OCI-LY7 (cell line): ENCODE measurements around the gene FBXO17.

Experiments
- EZH2phosphoT487 ChIP-seq: fragments of 200-600 bp; sonication (generic); IDR thresholded peaks from 2 replicates; pipeline ENCODE4 v1.6.1; 2018; ENCODE audit warnings: low read depth, borderline replicate concordance, mild to moderate bottlenecking, mixed run types, antibody characterized with exemption, low read length, moderate library complexity, mixed read lengths
- TF ChIP-seq, protein P1 (sequence below): fragments of 200-600 bp; sonication (generic); conservative IDR thresholded peaks from 2 replicates; pipeline ENCODE4 v1.5.1; 2014; ENCODE audit warnings: mild to moderate bottlenecking, antibody characterized with exemption, low read length, moderate library complexity, mixed read lengths

DNA sequence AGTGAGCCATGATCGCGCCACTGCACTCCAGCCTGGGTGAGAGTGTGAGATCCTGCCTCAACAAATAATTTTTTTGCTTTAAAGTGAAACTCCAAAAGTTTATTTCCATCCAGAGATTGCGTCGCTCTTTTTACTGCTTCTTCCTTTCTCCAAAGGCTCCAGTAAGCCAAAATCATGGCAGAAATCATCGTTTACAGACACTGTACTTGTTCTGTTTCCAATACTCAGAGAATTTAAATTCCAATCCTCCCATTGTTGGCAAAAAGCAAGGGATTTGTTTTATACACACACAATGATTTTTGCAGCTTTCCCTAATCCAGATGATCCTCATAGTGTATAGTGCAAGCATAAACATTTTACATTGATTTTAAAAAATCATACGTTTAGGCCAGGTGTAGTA, 41.5 kb upstream of the FBXO17 start:
- TF ChIP-seq, protein P1, sequence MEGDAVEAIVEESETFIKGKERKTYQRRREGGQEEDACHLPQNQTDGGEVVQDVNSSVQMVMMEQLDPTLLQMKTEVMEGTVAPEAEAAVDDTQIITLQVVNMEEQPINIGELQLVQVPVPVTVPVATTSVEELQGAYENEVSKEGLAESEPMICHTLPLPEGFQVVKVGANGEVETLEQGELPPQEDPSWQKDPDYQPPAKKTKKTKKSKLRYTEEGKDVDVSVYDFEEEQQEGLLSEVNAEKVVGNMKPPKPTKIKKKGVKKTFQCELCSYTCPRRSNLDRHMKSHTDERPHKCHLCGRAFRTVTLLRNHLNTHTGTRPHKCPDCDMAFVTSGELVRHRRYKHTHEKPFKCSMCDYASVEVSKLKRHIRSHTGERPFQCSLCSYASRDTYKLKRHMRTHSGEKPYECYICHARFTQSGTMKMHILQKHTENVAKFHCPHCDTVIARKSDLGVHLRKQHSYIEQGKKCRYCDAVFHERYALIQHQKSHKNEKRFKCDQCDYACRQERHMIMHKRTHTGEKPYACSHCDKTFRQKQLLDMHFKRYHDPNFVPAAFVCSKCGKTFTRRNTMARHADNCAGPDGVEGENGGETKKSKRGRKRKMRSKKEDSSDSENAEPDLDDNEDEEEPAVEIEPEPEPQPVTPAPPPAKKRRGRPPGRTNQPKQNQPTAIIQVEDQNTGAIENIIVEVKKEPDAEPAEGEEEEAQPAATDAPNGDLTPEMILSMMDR: no peak
- no peak for TF ChIP-seq EZH2phosphoT487
